ENCODE measurements around the gene QSOX1. TPM values are rescaled to one million over a fixed set of nuclear protein-coding genes. Genes with fewer than 3 reads are reported as not detected.

QSOX1 gene
- total RNA-seq, 1 experiment from 2014 or later = 226 TPM

DNA sequence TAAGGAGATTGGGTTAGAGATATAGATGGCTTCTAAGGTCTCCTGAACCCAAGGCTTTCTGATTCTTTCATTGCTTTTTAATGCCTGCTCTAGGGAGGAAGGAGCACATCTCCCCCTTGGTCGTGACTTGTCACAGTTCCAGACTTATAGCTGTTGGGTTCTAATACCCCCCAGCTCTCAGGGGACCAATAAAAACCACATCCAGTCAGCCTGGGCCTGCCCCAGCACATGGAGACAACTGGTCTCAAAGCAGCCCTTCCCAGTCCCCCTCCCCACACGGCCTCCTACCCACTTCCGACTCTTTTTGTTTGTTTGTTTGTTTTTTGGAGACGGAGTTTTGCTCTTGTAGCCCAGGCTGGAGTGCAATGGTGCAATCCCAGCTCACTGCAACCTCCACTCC lies 23.3 kb downstream of the QSOX1 start:
- intact Hi-C loops (cut with micrococcal nuclease; ENCODE audit: unreplicated experiment) = loop anchor here (2.0 kb wide), 1 partner anchor 471 kb away; no protein-coding TSS in a partner anchor
- Histone ChIP-seq H3K36me3 (ENCODE audit: low read depth) (peaks cover 11% of the 10 kb centered on the region; the same call in 1 of the 2 replicates), H3K27ac (no peak overlapping the region), H3F3A (ENCODE audit: insufficient read depth, low read depth) (peaks cover 12% of the 10 kb centered on the region; the same call in 1 of the 2 replicates), H3K9me2 (ENCODE audit: insufficient read depth) (no peaks in the 10 kb centered on the region), H3K4me3 (no peak overlapping the region), H2AFZ (no peak overlapping the region), H3K79me2 (ENCODE audit: low read depth) (no peaks in the 10 kb centered on the region), H3K4me1 (replicated peaks; ENCODE audit: insufficient read depth) (no peaks in the 10 kb centered on the region), H4K20me1 (ENCODE audit: insufficient read depth) (0 out of 2 replicates have a peak, but pooled peaks cover 4% of the 10 kb centered on the region), H3K4me2 (no peak overlapping the region), H3K9me3 (ENCODE audit: insufficient read depth, low read depth) (no peaks in the 10 kb centered on the region), H3K27me3 (ENCODE audit: insufficient read depth, low read depth) (no peaks in the 10 kb centered on the region)
- no TSS peak for BruUV-seq (replicated peaks)
- CTCF ChIA-PET = no interaction called here
- POLR2A ChIA-PET (ENCODE audit: unreplicated experiment) = no interaction called here
- no peak for DNase-seq
- TF ChIP-seq EZH2 (IDR thresholded peaks at IDR 0.05; ENCODE audit: low read depth) = no peak
- TF ChIP-seq, protein P1, sequence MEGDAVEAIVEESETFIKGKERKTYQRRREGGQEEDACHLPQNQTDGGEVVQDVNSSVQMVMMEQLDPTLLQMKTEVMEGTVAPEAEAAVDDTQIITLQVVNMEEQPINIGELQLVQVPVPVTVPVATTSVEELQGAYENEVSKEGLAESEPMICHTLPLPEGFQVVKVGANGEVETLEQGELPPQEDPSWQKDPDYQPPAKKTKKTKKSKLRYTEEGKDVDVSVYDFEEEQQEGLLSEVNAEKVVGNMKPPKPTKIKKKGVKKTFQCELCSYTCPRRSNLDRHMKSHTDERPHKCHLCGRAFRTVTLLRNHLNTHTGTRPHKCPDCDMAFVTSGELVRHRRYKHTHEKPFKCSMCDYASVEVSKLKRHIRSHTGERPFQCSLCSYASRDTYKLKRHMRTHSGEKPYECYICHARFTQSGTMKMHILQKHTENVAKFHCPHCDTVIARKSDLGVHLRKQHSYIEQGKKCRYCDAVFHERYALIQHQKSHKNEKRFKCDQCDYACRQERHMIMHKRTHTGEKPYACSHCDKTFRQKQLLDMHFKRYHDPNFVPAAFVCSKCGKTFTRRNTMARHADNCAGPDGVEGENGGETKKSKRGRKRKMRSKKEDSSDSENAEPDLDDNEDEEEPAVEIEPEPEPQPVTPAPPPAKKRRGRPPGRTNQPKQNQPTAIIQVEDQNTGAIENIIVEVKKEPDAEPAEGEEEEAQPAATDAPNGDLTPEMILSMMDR (conservative IDR thresholded peaks at IDR 0.05) = no peak

DNA sequence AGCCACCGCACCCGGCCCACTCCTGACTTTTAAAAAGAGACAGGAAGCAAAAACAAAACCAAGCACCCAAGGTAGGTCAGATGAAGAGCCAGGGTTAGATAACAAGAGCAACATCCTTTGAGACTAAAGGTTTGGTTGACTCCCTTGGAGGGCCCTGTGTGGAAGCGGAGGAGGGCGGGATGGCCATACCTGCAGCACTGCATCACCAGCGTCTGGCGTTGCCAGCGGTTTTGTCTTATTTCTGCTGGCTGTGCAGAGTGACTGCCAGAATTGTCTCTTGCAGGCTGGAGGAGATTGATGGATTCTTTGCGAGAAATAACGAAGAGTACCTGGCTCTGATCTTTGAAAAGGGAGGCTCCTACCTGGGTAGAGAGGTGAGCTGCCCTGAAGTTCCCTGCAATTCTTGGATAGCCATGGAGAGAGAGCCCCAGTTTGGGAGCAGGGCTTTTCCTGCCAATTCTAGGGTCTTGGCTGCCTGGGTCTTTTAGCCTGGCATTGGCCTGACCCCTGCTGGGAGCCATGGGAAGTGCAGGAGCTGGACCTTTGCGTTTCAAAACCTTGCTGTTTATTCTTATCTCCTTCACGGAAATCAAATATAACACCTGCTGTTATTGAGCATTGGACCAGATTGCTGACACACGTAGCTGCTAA lies 24.0 kb downstream of the QSOX1 start:
- Histone ChIP-seq H3K4me2 (no peak overlapping the region), H3K9me3 (ENCODE audit: insufficient read depth, low read depth) (no peaks in the 10 kb centered on the region), H3K27ac (no peak overlapping the region), H3K9me2 (ENCODE audit: insufficient read depth) (no peaks in the 10 kb centered on the region), H3K27me3 (ENCODE audit: insufficient read depth, low read depth) (no peaks in the 10 kb centered on the region), H2AFZ (no peak overlapping the region), H3K4me3 (no peak overlapping the region), H3K79me2 (ENCODE audit: low read depth) (no peaks in the 10 kb centered on the region), H3K36me3 (ENCODE audit: low read depth) (peaks cover 11% of the 10 kb centered on the region; the same call in 1 of the 2 replicates), H3K4me1 (replicated peaks; ENCODE audit: insufficient read depth) (no peaks in the 10 kb centered on the region), H3F3A (ENCODE audit: insufficient read depth, low read depth) (peaks cover 12% of the 10 kb centered on the region; the same call in 1 of the 2 replicates), H4K20me1 (ENCODE audit: insufficient read depth) (0 out of 2 replicates have a peak, but pooled peaks cover 4% of the 10 kb centered on the region)
- ChIA-PET POLR2A (ENCODE audit: unreplicated experiment) (interaction anchor here (0.6 kb wide), 1 partner anchor 231 kb away, joined by 3 read pairs; no protein-coding TSS in a partner anchor), CTCF (interaction anchor here (0.6 to 1.2 kb wide), 4 partner anchors 10 to 472 kb away, joined by 3 to 4 read pairs (median 3); no protein-coding TSS in a partner anchor)
- TF ChIP-seq, protein P1 (conservative IDR thresholded peaks at IDR 0.05) = peak; percentile 99
- TF ChIP-seq EZH2 (IDR thresholded peaks at IDR 0.05; ENCODE audit: low read depth) = no peak
- BruUV-seq (replicated peaks) = no TSS peak
- DNase-seq = peak in 1 of 2 experiments; percentile 61
- intact Hi-C loops (cut with micrococcal nuclease; ENCODE audit: unreplicated experiment) = loop anchor here (1.0 to 2.0 kb wide), 3 partner anchors 222 to 472 kb away; no protein-coding TSS in a partner anchor

DNA sequence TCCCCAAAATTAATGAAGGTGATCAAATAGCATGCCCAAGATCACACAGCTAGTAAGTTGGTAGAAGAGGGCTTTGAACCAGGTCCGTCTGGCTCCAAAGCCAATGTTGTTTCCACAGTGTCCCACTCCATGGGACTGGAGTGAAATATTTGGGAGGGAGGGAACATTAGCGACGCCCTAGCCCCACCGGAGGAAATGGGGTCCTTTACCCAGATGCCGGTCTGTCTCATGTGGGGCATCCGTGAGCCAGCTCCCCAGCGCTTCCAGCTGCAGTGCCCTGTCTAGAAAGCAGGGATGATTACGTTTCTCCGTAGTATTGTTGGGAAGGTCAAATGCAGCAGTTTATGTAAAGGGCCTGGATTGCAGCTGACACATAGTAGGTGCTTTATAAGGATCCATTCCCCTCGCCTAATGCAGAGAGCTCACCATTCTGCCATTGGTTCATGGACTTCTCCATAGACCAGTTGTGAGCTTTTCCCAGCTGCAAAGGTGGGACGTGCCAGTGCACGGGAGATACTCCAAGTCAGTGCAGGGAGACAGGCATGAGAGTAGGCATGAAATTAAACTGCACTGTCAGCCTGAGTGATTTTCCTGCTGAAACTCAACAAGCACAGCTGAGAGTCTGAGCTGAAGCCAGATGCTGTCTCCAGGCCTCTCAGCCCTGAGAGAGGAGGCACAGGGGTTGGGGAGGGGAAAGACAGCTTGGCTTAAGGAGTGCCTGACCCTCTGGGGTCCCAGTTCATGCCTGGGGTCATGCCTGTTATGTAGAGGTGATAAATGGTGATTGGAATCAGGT lies 24.7 kb downstream of the QSOX1 start:
- no TSS peak for BruUV-seq (replicated peaks)

More for the DNA sequence above, 24.7 kb downstream of the QSOX1 start:
- Histone ChIP-seq H3K9me2 (ENCODE audit: insufficient read depth) (no peaks in the 10 kb centered on the region), H3K4me3 (no peak overlapping the region), H3K9me3 (ENCODE audit: insufficient read depth, low read depth) (no peaks in the 10 kb centered on the region), H3K27me3 (ENCODE audit: insufficient read depth, low read depth) (no peaks in the 10 kb centered on the region), H3K4me1 (replicated peaks; ENCODE audit: insufficient read depth) (no peaks in the 10 kb centered on the region), H4K20me1 (ENCODE audit: insufficient read depth) (0 out of 2 replicates have a peak, but pooled peaks cover 4% of the 10 kb centered on the region), H3K27ac (no peak overlapping the region), H3K4me2 (no peak overlapping the region), H3K36me3 (ENCODE audit: low read depth) (peaks cover 15% of the 10 kb centered on the region; the same call in 1 of the 2 replicates), H3F3A (ENCODE audit: insufficient read depth, low read depth) (peaks cover 12% of the 10 kb centered on the region; the same call in 1 of the 2 replicates), H2AFZ (no peak overlapping the region), H3K79me2 (ENCODE audit: low read depth) (no peaks in the 10 kb centered on the region)
- ChIA-PET CTCF (interaction anchor here (0.6 to 1.2 kb wide), 5 partner anchors 11 to 473 kb away, joined by 3 to 4 read pairs (median 3); no protein-coding TSS in a partner anchor), POLR2A (ENCODE audit: unreplicated experiment) (interaction anchor here (0.6 kb wide), 1 partner anchor 231 kb away, joined by 3 read pairs; no protein-coding TSS in a partner anchor)
- intact Hi-C loops (cut with micrococcal nuclease; ENCODE audit: unreplicated experiment) = loop anchor here (1.0 to 2.0 kb wide), 3 partner anchors 223 to 473 kb away; no protein-coding TSS in a partner anchor
- DNase-seq = no peak
- TF ChIP-seq, protein P1 (conservative IDR thresholded peaks at IDR 0.05) = 0 out of 2 replicates have a peak, but pooled peaks have one; percentile 31
- TF ChIP-seq EZH2 (IDR thresholded peaks at IDR 0.05; ENCODE audit: low read depth) = no peak
